Ishikawa (cell line): ENCODE data around the gene KDM2B.
A peak's percentile ranks its signal among the peaks of the same experiment; 100 is the strongest.

ENCODE experiments used
- CEBPB ChIP-seq: IDR thresholded peaks from 2 replicates; pipeline ENCODE4 v1.6.1; 2012
- CREB1 ChIP-seq: IDR thresholded peaks from 2 replicates; pipeline ENCODE4 v1.6.1; 2012; ENCODE audit warnings: low read depth
- EGR1 ChIP-seq: IDR thresholded peaks from 2 replicates; pipeline ENCODE4 v1.6.1; 2012
- EP300 ChIP-seq: IDR thresholded peaks from 2 replicates; pipeline ENCODE4 v1.6.1; 2012; ENCODE audit warnings: borderline replicate concordance
- FOXM1 ChIP-seq: IDR thresholded peaks from 2 replicates; pipeline ENCODE4 v1.6.1; 2012; ENCODE audit warnings: low read depth, borderline replicate concordance
- MAX ChIP-seq: IDR thresholded peaks from 2 replicates; pipeline ENCODE4 v1.6.1; 2012
- NFIC ChIP-seq: IDR thresholded peaks from 2 replicates; pipeline ENCODE4 v1.6.1; 2012
- RAD21 ChIP-seq: IDR thresholded peaks from 2 replicates; pipeline ENCODE4 v1.6.1; 2012; ENCODE audit warnings: low read depth
- REST ChIP-seq: IDR thresholded peaks from 2 replicates; pipeline ENCODE4 v1.6.1; 2012; ENCODE audit warnings: low read depth, mild to moderate bottlenecking
- TAF1 ChIP-seq: IDR thresholded peaks from 2 replicates; pipeline ENCODE4 v1.6.1; 2012; ENCODE audit warnings: low read depth, mild to moderate bottlenecking
- TCF12 ChIP-seq: IDR thresholded peaks from 2 replicates; pipeline ENCODE4 v1.6.1; 2012; ENCODE audit warnings: low read depth
- TEAD4 ChIP-seq: IDR thresholded peaks from 2 replicates; pipeline ENCODE4 v1.6.1; 2012
- USF1 ChIP-seq: IDR thresholded peaks from 2 replicates; pipeline ENCODE4 v1.6.1; 2012
- YY1 ChIP-seq: IDR thresholded peaks from 2 replicates; pipeline ENCODE4 v1.6.1; 2012; ENCODE audit warnings: low read depth
- ZBTB7A ChIP-seq: IDR thresholded peaks from 2 replicates; pipeline ENCODE4 v1.6.1; 2012; ENCODE audit warnings: low read depth

The KDM2B gene

GRCh38 chr12:121470751-121471150 is 110.1 kb downstream of the KDM2B start:
- no peak for TF ChIP-seq TEAD4
- TF ChIP-seq CEBPB, result no peak
- TF ChIP-seq NFIC, result no peak
- no peak for TF ChIP-seq REST
- no peak for TF ChIP-seq TCF12
- TF ChIP-seq ZBTB7A, result no peak
- TF ChIP-seq TAF1, result no peak
- no peak for TF ChIP-seq MAX
- no peak for TF ChIP-seq FOXM1
- no peak for TF ChIP-seq RAD21
- TF ChIP-seq USF1, result no peak

GRCh38 chr12:121468499-121468801 is 112.4 kb downstream of the KDM2B start:
- TF ChIP-seq USF1 (no peak), EP300 (no peak), TEAD4 (no peak), CREB1 (no peak), TCF12 (no peak), MAX (no peak), REST (no peak), EGR1 (no peak), RAD21 (no peak), ZBTB7A (no peak), YY1 (no peak), CEBPB (no peak), NFIC (no peak), FOXM1 (no peak), TAF1 (no peak)

GRCh38 chr12:121467638-121468498 is 113.0 kb downstream of the KDM2B start:
- TF ChIP-seq CREB1, result no peak
- TF ChIP-seq MAX, result no peak; the same call in 1 of the 2 replicates
- no peak for TF ChIP-seq FOXM1
- TF ChIP-seq YY1, result no peak
- no peak for TF ChIP-seq USF1
- 0 out of 2 replicates have a peak, but pooled peaks have one; percentile 18 for TF ChIP-seq EP300
- 0 out of 2 replicates have a peak, but pooled peaks have one; percentile 29 for TF ChIP-seq TAF1
- no peak for TF ChIP-seq REST
- no peak for TF ChIP-seq CEBPB
- TF ChIP-seq RAD21, result no peak
- TF ChIP-seq NFIC, result no peak
- TF ChIP-seq TCF12, result no peak; the same call in 1 of the 2 replicates
- no peak for TF ChIP-seq EGR1
- TF ChIP-seq TEAD4, result no peak
- peak; percentile 92 for TF ChIP-seq ZBTB7A
